GM23338 (cell line): ENCODE results near the gene THSD7A. TPM values are rescaled to one million over a fixed set of nuclear protein-coding genes. Genes with fewer than 3 reads are reported as not detected.

Source experiments
- ATAC-seq: fragments of 200-7000 bp; cut with Tn5 transposase; 3 replicates; pipeline ENCODE4 v1.9.1; 2020
- DNase-seq: peaks from one replicate; pipeline ENCODE4 v3.0.0-alpha.2; 2015; ENCODE audit warnings: low spot score
- H2AFZ ChIP-seq: fragments of 200-600 bp; sonication (generic); 2 replicates; pipeline ENCODE4 v1.8.0; 2016; ENCODE audit warnings: antibody characterized with exemption, mild to moderate bottlenecking, moderate library complexity
- H3F3A ChIP-seq: fragments of 200-600 bp; sonication (generic); replicated peaks from 2 replicates; pipeline ENCODE4 v1.8.0; 2017; ENCODE audit warnings: antibody characterized with exemption, mixed run types, low read depth
- H3K27ac ChIP-seq: fragments of 200-600 bp; sonication (generic); 2 replicates; pipeline ENCODE4 v1.6.1; 2016; ENCODE audit warnings: low read depth
- H3K27me3 ChIP-seq: fragments of 200-600 bp; sonication (generic); 2 replicates; pipeline ENCODE4 v1.8.0; 2016; ENCODE audit warnings: mild to moderate bottlenecking, mixed run types, moderate library complexity; ENCODE audit not compliant: insufficient read depth
- H3K36me3 ChIP-seq: fragments of 200-600 bp; sonication (generic); 2 replicates; pipeline ENCODE4 v1.8.0; 2016; ENCODE audit warnings: mild to moderate bottlenecking; ENCODE audit not compliant: insufficient read depth
- H3K4me1 ChIP-seq: fragments of 200-600 bp; sonication (generic); 2 replicates; pipeline ENCODE4 v1.8.0; 2016; ENCODE audit warnings: mild to moderate bottlenecking, moderate library complexity; ENCODE audit not compliant: insufficient read depth
- H3K4me2 ChIP-seq: fragments of 200-600 bp; sonication (generic); 2 replicates; pipeline ENCODE4 v1.7.1; 2017; ENCODE audit warnings: mixed run types
- H3K4me3 ChIP-seq: fragments of 200-600 bp; sonication (generic); 2 replicates; pipeline ENCODE4 v1.6.1; 2016; ENCODE audit warnings: mixed run types
- H3K79me2 ChIP-seq: fragments of 200-600 bp; sonication (generic); replicated peaks from 2 replicates; pipeline ENCODE4 v1.8.0; 2017; ENCODE audit warnings: mild to moderate bottlenecking; ENCODE audit not compliant: insufficient read depth
- H3K9me2 ChIP-seq: fragments of 200-600 bp; sonication (generic); 2 replicates; pipeline ENCODE4 v1.8.0; 2017; ENCODE audit not compliant: insufficient read depth
- H4K20me1 ChIP-seq: fragments of 200-600 bp; sonication (generic); replicated peaks from 2 replicates; pipeline ENCODE4 v1.8.0; 2017; ENCODE audit warnings: mild to moderate bottlenecking; ENCODE audit not compliant: insufficient read depth
- H3K27ac Mint-ChIP-seq: 2 replicates; pipeline ENCODE4 v1.8.0; 2020; ENCODE audit warnings: inconsistent platforms, mild to moderate bottlenecking, moderate library complexity, mixed read lengths
- H3K27me3 Mint-ChIP-seq: 3 replicates; pipeline ENCODE4 v1.8.0; 2022; ENCODE audit warnings: low read depth, mild to moderate bottlenecking, moderate library complexity, mixed read lengths, inconsistent platforms; ENCODE audit not compliant: insufficient read depth, poor library complexity
- H3K36me3 Mint-ChIP-seq: 3 replicates; pipeline ENCODE4 v1.8.0; 2021; ENCODE audit warnings: low read depth, mild to moderate bottlenecking, inconsistent platforms, moderate library complexity, mixed read lengths
- H3K4me1 Mint-ChIP-seq: 3 replicates; pipeline ENCODE4 v1.8.0; 2020; ENCODE audit warnings: mild to moderate bottlenecking, inconsistent platforms, mixed read lengths
- H3K4me3 Mint-ChIP-seq: 3 replicates; pipeline ENCODE4 v1.8.0; 2021; ENCODE audit warnings: moderate library complexity, mild to moderate bottlenecking, inconsistent platforms, mixed read lengths
- H3K9me3 Mint-ChIP-seq: 3 replicates; pipeline ENCODE4 v1.8.0; 2020; ENCODE audit warnings: moderate library complexity, mild to moderate bottlenecking, inconsistent platforms, mixed read lengths
- CREB1 ChIP-seq: fragments of 250-450 bp; sonication (Bioruptor Pico); IDR thresholded peaks from 2 replicates; pipeline ENCODE4 v1.5.0; 2020; ENCODE audit warnings: low read depth, mild to moderate bottlenecking, moderate library complexity
- ETS1 ChIP-seq: IDR thresholded peaks from 2 replicates; pipeline ENCODE4 v1.6.1; 2016; ENCODE audit warnings: antibody characterized with exemption
- EZH2 ChIP-seq: fragments of 200-600 bp; sonication (generic); IDR thresholded peaks from one replicate; pipeline ENCODE4 v1.8.0; 2017; ENCODE audit warnings: antibody characterized with exemption, mild to moderate bottlenecking, low read depth; ENCODE audit not compliant: unreplicated experiment
- EZH2phosphoT487 ChIP-seq: fragments of 200-600 bp; sonication (generic); IDR thresholded peaks from one replicate; pipeline ENCODE4 v1.8.1; 2018; ENCODE audit warnings: antibody characterized with exemption; ENCODE audit not compliant: unreplicated experiment
- JUNB ChIP-seq: IDR thresholded peaks from one replicate; pipeline ENCODE4 v1.6.1; 2016; ENCODE audit warnings: antibody characterized with exemption; ENCODE audit not compliant: unreplicated experiment
- NANOG ChIP-seq: IDR thresholded peaks from 2 replicates; pipeline ENCODE4 v1.6.1; 2016; ENCODE audit warnings: antibody characterized with exemption, borderline replicate concordance
- POLR2AphosphoS5 ChIP-seq: IDR thresholded peaks from 2 replicates; pipeline ENCODE4 v1.6.1; 2016; ENCODE audit warnings: antibody characterized with exemption, low read depth
- REST ChIP-seq: IDR thresholded peaks from one replicate; pipeline ENCODE4 v1.6.1; 2018; ENCODE audit warnings: antibody characterized with exemption; ENCODE audit not compliant: unreplicated experiment
- STAT1 ChIP-seq: IDR thresholded peaks from one replicate; pipeline ENCODE4 v1.6.1; 2016; ENCODE audit warnings: antibody characterized with exemption; ENCODE audit not compliant: unreplicated experiment
- ZNF114 ChIP-seq: fragments of 250-450 bp; sonication (Bioruptor Pico); IDR thresholded peaks from 2 replicates; pipeline ENCODE4 v1.5.0; 2020; ENCODE audit warnings: mild to moderate bottlenecking, moderate library complexity
- ZNF462 ChIP-seq: fragments of 250-450 bp; sonication (Bioruptor Pico); IDR thresholded peaks from 2 replicates; pipeline ENCODE4 v1.5.0; 2020; ENCODE audit warnings: mild to moderate bottlenecking, moderate library complexity
- polyA plus RNA-seq: library from polyadenylated mRNA; unstranded; fragments of >200 nt; fragmentation: Nextera tagmentation; extraction: Ambion mirVana; gene quantifications from 2 replicates; pipeline ENCODE4 v1.2.1, GENCODE V29; 2016
- total RNA-seq: library from RNA; depleted of rRNA; stranded (reverse); fragments of >200 nt; shearing (Covaris generic); gene quantifications from 2 replicates; pipeline ENCODE4 v1.2.3, GENCODE V29; 2014

The THSD7A gene
- total and polyA plus RNA-seq, 2 experiments from 2014 or later = 1.3 to 2.1 TPM

GRCh38 chr7:11507929-11508328, 324.1 kb downstream of the THSD7A start:
- Histone ChIP-seq H3K79me2 (no peaks in the 10 kb centered on the region), H3F3A (no peaks in the 10 kb centered on the region), H4K20me1 (no peaks in the 10 kb centered on the region), H2AFZ (no peak overlapping the region), H3K27me3 (no peaks in the 10 kb centered on the region), H3K27ac (no peak overlapping the region), H3K36me3 (no peaks in the 10 kb centered on the region), H3K4me3 (no peak overlapping the region), H3K4me2 (peak overlapping the region; percentile 58; the same call in 1 of the 2 replicates), H3K9me2 (no peaks in the 10 kb centered on the region; the same call in 1 of the 2 replicates), H3K4me1 (peaks cover 33% of the 10 kb centered on the region)
- ATAC-seq (peak; percentile 67), DNase-seq (peak; percentile 12)
- Mint-ChIP-seq H3K27me3 (no peaks in the 10 kb centered on the region), H3K4me3 (no peak overlapping the region; the same call in 2 of the 3 replicates), H3K9me3 (peaks cover 21% of the 10 kb centered on the region; the same call in 2 of the 3 replicates), H3K36me3 (peaks cover 24% of the 10 kb centered on the region; the same call in 2 of the 3 replicates), H3K4me1 (peaks cover 24% of the 10 kb centered on the region), H3K27ac (no peak overlapping the region; the same call in 1 of the 2 replicates)
- 0 out of 2 replicates have a peak, but pooled peaks have one; percentile 40 for TF ChIP-seq ZNF114 (CRISPR knock-in tag)
- TF ChIP-seq EZH2 = no peak

- H3K4me1 Mint-ChIP-seq = peaks cover 24% of the 10 kb centered on the region
- H3K36me3 Mint-ChIP-seq = peaks cover 33% of the 10 kb centered on the region
- Histone ChIP-seq H3K36me3 (no peaks in the 10 kb centered on the region), H3F3A (no peaks in the 10 kb centered on the region), H3K79me2 (no peaks in the 10 kb centered on the region), H4K20me1 (no peaks in the 10 kb centered on the region), H2AFZ (no peak overlapping the region), H3K9me2 (no peaks in the 10 kb centered on the region; the same call in 1 of the 2 replicates), H3K4me3 (no peak overlapping the region), H3K27me3 (no peaks in the 10 kb centered on the region), H3K4me1 (peaks cover 33% of the 10 kb centered on the region), H3K27ac (no peak overlapping the region), H3K4me2 (no peak overlapping the region)
- H3K27me3 Mint-ChIP-seq = no peaks in the 10 kb centered on the region
- no peak overlapping the region for H3K4me3 Mint-ChIP-seq
- DNase-seq = no peak
- H3K27ac Mint-ChIP-seq = no peak overlapping the region
- H3K9me3 Mint-ChIP-seq = peaks cover 28% of the 10 kb centered on the region
- ATAC-seq = no peak
- no peak for TF ChIP-seq EZH2phosphoT487
- TF ChIP-seq EZH2 = no peak
- no peak for TF ChIP-seq ETS1
- no peak for TF ChIP-seq POLR2AphosphoS5
- no peak for TF ChIP-seq JUNB
- TF ChIP-seq CREB1 (CRISPR knock-in tag) = no peak
- TF ChIP-seq REST = no peak
- no peak for TF ChIP-seq ZNF462 (CRISPR knock-in tag)
- TF ChIP-seq STAT1 = no peak
- TF ChIP-seq ZNF114 (CRISPR knock-in tag) = no peak
- TF ChIP-seq NANOG = no peak
Measured at GRCh38 chr7:11506417-11506816, 325.6 kb downstream of the THSD7A start.
